MM.1S (cell line): ENCODE results near the gene SMAD3.

Experiments used
- CTCF ChIP-seq: fragments of 300-600 bp; sonication (generic); IDR thresholded peaks from 2 replicates; pipeline ENCODE4 v1.5.1; 2016; ENCODE audit warnings: antibody characterized with exemption, low read length, mixed read lengths
- EZH2 ChIP-seq: fragments of 300-600 bp; sonication (generic); optimal IDR thresholded peaks from 2 replicates; pipeline ENCODE3; 2017; ENCODE audit warnings: low read depth, mild to moderate bottlenecking, antibody characterized with exemption, low read length, mixed read lengths

DNA sequence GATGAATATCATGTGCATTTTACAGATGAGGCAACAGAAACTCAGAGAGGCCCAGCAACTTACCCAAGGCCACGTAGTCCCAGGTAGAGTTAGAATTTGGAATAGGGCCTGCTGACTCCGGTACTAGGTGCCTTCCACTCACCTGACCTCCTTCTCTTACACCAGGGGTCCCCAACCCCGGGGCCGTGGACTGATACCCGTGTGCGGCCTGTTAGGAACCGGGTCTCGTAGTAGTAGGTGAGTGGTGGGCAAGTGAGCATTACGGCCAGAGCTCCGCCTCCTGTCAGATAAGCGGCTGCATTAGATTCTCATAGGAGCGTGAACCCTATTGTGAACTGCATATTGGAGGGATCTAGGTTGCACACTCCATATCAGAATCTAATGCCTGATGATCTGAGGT, 64.8 kb downstream of the SMAD3 start:
- no peak for TF ChIP-seq EZH2
- no peak for TF ChIP-seq CTCF
